Upper lobe of left lung (tissue), 6 donors: Measurements from ENCODE around the gene SUN1. TPM values are rescaled to one million over a fixed set of nuclear protein-coding genes. Genes with fewer than 3 reads are reported as not detected.
A peak's percentile ranks its signal among the peaks of the same experiment; 100 is the strongest.
"Not testable (repeated sequence)": the region's sequence is repeated elsewhere in the genome, so short reads cannot be mapped to it uniquely, and the experiment has no call there.

Experiments
- ATAC-seq, 2 donors: fragments of 200-7000 bp; cut with Tn5 transposase; one replicate each; pipeline ENCODE4 v1.9.1; 2022; ENCODE audit warnings: mild to moderate bottlenecking in 2 of 2, moderate library complexity in 2 of 2; ENCODE audit not compliant: low FRiP score in 2 of 2
- DNase-seq, 2 donors: peaks; one replicate each; pipeline ENCODE4 v3.0.0-alpha.2; 2019 to 2020
- H3K27ac ChIP-seq, 4 donors: fragments of 200-600 bp; sonication (generic); one replicate each; pipeline ENCODE4 v1.5.1; 2016 to 2019
- H3K27me3 ChIP-seq, 4 donors: fragments of 200-600 bp; sonication (generic); one replicate each; pipeline ENCODE4 v1.5.1; 2017 to 2019
- H3K36me3 ChIP-seq, 4 donors: fragments of 200-600 bp; sonication (generic); one replicate each; pipeline ENCODE4 v1.5.1; 2016 to 2019
- H3K4me1 ChIP-seq, 4 donors: fragments of 200-600 bp; sonication (generic); one replicate each; pipeline ENCODE4 v1.5.1; 2018 to 2019
- H3K4me3 ChIP-seq, 4 donors: fragments of 200-600 bp; sonication (generic); one replicate each; pipeline ENCODE4 v1.5.1; 2017 to 2019; ENCODE audit warnings: mild to moderate bottlenecking in 2 of 4, moderate library complexity in 1 of 4
- H3K9me3 ChIP-seq, 4 donors: fragments of 200-600 bp; sonication (generic); one replicate each; pipeline ENCODE4 v1.5.1; 2018 to 2019
- EP300 ChIP-seq, 4 donors: sonication (generic); formaldehyde crosslinking; IDR thresholded peaks; one replicate each; pipeline ENCODE4 v1.5.1; 2017; ENCODE audit warnings: antibody characterized with exemption in 4 of 4, control low read depth in 2 of 4
- POLR2A ChIP-seq, 4 donors: fragments of 450-650 bp; IDR thresholded peaks; one replicate each; pipeline ENCODE4 v1.5.1; 2016 to 2017; ENCODE audit warnings: antibody characterized with exemption in 4 of 4, mild to moderate bottlenecking in 2 of 4
- POLR2AphosphoS5 ChIP-seq, 2 donors: sonication (generic); formaldehyde crosslinking; IDR thresholded peaks; one replicate each; pipeline ENCODE4 v1.5.1; 2017; ENCODE audit warnings: antibody characterized with exemption in 2 of 2
- WGBS, 2 donors: methylation state at CpG; one replicate each; pipeline ENCODE4 v1.1.5; 2017 to 2018; 5-methylcytosine and 5-hydroxymethylcytosine counted together
- total RNA-seq, 6 donors: library from RNA; depleted of rRNA in 4 of 6; stranded (reverse); fragments of >200 nt in 4 of 6; gene quantifications; one replicate each; pipeline versions ENCODE4 v1.1.0 to v1.2.1, GENCODE V29; 2016 to 2021
- TF ChIP-seq, protein P1 (sequence below), 6 experiments: fragments of 450-650 bp in 4 of 6; fragments of 200-600 bp in 2 of 6; sonication (generic) in 2 of 6; IDR thresholded peaks; one replicate each; pipeline ENCODE4 v1.5.1; 2016 to 2019; ENCODE audit warnings: antibody characterized with exemption in 6 of 6
- donor health status: DM: no; HTN: no; CAD: no; lungs with moderate emphysema.
- donor health status: DM: no; HTN: yes; CAD: no; lungs with severe emphysema.

Gene SUN1
- total RNA-seq, 6 donors from 2014 or later, result 107 to 196 (median 127) TPM

DNA sequence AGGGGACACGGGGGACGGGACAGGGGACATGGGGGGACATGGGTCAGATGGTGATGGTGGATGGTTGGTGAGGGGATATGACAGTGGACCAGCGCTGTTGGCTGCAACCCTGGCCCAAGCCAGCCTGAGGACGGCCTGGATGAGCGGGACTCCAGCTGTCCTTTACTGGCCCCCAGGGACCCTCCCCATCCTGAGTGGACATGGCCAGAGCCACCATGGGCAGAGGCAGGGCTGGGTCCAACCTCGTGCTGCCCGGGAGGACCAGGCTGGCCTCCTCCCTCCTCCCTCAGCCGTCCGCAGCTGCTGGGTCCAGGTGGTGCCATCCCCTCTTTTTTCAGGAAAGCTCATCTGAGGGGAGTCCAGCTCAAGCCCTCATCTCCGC is 74.5 kb downstream of the SUN1 start:
- Histone ChIP-seq H3K27ac (peak overlapping the region in 1 of 4 donors; percentile 26), H3K27me3 (no peaks in the 10 kb centered on the region), H3K4me1 (peaks cover 1 to 24% (median 11%) of the 10 kb centered on the region in 4 donors), H3K4me3 (no peak overlapping the region), H3K36me3 (no peaks in the 10 kb centered on the region), H3K9me3 (no peaks in the 10 kb centered on the region)
- DNase-seq, result peak in 1 of 2 donors; percentile 59
- TF ChIP-seq POLR2AphosphoS5 (IDR thresholded peaks at IDR 0.05) (no peak), EP300 (IDR thresholded peaks at IDR 0.05) (no peak), POLR2A (IDR thresholded peaks at IDR 0.05) (no peak)
- TF ChIP-seq, protein P1, sequence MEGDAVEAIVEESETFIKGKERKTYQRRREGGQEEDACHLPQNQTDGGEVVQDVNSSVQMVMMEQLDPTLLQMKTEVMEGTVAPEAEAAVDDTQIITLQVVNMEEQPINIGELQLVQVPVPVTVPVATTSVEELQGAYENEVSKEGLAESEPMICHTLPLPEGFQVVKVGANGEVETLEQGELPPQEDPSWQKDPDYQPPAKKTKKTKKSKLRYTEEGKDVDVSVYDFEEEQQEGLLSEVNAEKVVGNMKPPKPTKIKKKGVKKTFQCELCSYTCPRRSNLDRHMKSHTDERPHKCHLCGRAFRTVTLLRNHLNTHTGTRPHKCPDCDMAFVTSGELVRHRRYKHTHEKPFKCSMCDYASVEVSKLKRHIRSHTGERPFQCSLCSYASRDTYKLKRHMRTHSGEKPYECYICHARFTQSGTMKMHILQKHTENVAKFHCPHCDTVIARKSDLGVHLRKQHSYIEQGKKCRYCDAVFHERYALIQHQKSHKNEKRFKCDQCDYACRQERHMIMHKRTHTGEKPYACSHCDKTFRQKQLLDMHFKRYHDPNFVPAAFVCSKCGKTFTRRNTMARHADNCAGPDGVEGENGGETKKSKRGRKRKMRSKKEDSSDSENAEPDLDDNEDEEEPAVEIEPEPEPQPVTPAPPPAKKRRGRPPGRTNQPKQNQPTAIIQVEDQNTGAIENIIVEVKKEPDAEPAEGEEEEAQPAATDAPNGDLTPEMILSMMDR (IDR thresholded peaks at IDR 0.05), result no peak
- 74 to 92% methylated on average over 7 to 8 of the region's 10 CpGs for WGBS, 2 donors
- no peak for ATAC-seq

DNA sequence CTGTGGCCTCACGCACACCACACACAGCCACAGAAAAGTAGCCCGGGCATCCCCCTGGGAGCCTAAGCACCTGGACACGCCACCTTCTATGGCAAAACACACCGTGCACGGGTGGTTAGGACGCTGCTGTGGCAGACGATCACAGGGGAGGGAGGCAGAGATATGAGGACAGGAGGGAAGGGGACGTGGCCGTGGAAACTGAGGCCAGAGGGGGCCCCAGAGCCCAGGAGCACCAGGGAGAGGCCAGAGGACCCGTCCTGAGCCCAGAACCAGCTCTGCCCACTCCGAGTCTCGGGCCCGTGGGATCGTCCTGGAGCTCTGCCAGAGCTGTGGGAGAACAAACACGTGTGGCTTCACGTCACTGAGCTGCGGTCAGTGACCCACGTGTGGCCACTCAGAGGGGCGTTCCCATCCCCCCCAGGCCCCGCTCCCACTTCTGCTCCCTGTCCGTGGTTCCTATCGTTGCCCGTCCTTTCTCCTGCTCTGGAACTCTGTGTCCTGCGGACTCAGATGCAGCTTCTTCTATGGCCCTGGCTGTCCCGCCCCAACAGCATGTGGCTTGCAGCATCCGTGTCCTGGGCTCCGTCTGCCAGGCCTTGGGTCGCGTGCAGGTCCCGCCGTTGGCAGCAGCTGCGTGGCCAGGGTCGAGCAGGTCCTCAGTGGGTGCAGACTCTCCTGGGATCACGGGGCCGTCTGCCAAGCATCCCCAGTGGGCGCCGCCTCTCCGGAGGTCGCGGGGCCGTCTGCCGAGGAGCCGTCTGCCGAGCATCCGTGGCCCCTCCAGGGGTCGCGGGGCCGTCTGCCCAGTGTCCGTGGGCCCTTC is 75.1 kb downstream of the SUN1 start:
- TF ChIP-seq, protein P1 (IDR thresholded peaks at IDR 0.05), result no peak
- TF ChIP-seq EP300 (IDR thresholded peaks at IDR 0.05) (no peak), POLR2AphosphoS5 (IDR thresholded peaks at IDR 0.05) (no peak), POLR2A (IDR thresholded peaks at IDR 0.05) (peak in 1 of 4 donors; percentile 7)
- 78 to 81% methylated on average over 32 to 35 of the region's 49 CpGs for WGBS, 2 donors
- Histone ChIP-seq H3K4me3 (no peak overlapping the region), H3K36me3 (no peaks in the 10 kb centered on the region), H3K9me3 (no peaks in the 10 kb centered on the region), H3K27me3 (no peaks in the 10 kb centered on the region), H3K4me1 (peaks cover 0 to 22% (median 10%) of the 10 kb centered on the region in 4 donors), H3K27ac (peak overlapping the region in 1 of 4 donors; percentile 26)
- DNase-seq (peak in 1 of 2 donors; percentile 86), ATAC-seq (no peak)

DNA sequence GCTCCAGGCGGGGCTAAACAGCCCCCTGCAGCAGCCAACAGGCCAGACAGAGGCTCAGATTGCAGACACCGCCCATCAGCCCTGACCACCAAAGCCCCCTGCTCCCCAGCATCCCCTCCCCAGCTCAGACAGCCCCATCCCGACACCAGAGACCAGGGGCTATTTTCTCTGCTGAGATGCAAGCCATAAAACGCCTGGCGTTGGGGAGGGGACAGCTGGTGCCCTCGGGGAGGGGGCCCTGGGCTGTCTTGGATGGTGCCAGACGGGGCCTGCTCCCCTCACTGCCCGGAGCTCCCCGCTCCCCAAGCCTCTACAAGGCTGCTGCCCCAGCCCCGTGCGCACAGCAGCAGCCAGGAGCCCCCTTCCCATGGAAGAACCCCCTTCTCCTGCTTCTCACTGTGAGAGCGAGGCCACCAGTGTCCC is 75.9 kb downstream of the SUN1 start:
- H3K4me3 ChIP-seq, result no peak overlapping the region
- 83 to 100% methylated on average over 1 to 10 of the region's 12 CpGs for WGBS, 2 donors

DNA sequence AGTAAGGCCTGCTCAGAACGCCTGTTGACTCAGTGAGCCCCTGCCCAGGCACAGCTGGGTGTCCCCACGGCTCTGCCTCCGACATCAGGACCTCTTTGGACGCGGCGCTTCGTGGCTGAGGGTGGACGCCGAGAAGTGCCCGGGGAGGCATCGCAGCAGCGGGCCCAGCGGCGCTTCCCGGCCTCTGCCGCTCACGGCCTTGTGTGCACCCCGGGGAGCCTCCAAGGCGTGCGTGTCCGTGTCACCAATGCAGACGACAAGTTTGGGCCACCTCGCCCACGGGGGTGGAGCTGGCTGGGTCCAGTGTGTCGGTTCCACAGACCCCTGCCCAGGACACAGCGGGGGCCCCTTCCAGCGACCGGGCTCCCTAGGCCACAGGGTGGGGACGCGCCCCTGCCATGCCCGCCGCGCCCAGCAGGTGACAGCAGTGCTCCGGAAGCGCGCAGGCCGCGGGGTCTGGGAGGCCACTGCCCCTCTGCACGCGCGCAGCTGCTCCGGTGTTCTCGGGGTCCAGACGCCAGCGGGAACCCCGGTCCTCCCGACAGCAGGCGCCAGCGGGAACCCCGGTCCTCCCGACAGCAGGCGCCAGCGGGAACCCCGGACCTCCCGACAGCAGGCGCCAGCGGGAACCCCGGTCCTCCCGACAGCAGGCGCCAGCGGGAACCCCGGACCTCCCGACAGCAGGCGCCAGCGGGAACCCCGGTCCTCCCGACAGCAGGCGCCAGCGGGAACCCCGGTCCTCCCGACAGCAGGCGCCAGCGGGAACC is 76.5 kb downstream of the SUN1 start:
- ATAC-seq, result peak; percentile 82 to 84
- H3K4me1 ChIP-seq, result peaks cover 0 to 22% (median 10%) of the 10 kb centered on the region in 4 donors
- H3K27ac ChIP-seq, result peak overlapping the region in 1 of 4 donors; percentile 61
- H3K4me3 ChIP-seq, result peak overlapping the region in 3 of 4 donors; percentile 26 to 43 (median 34)
- WGBS, 2 donors, result 5 to 43% methylated on average over 19 to 28 of the region's 73 CpGs
- H3K36me3 ChIP-seq, H3K9me3 ChIP-seq, H3K27me3 ChIP-seq: not testable (repeated sequence)
- DNase-seq, result peak; percentile 67 to 94
- TF ChIP-seq, protein P1 (IDR thresholded peaks at IDR 0.05), result peak; percentile 56 to 96 (median 90)

More for the DNA sequence above, 75.9 kb downstream of the SUN1 start:
- no peaks in the 10 kb centered on the region for H3K36me3 ChIP-seq
- H3K9me3 ChIP-seq, result no peaks in the 10 kb centered on the region
- DNase-seq (no peak), ATAC-seq (no peak)
- TF ChIP-seq EP300 (IDR thresholded peaks at IDR 0.05) (no peak), POLR2AphosphoS5 (IDR thresholded peaks at IDR 0.05) (no peak), POLR2A (IDR thresholded peaks at IDR 0.05) (no peak)
- TF ChIP-seq, protein P1 (IDR thresholded peaks at IDR 0.05), result no peak
- no peaks in the 10 kb centered on the region for H3K27me3 ChIP-seq
- peak overlapping the region in 1 of 4 donors; percentile 61 for H3K27ac ChIP-seq
- H3K4me1 ChIP-seq, result peaks cover 0 to 22% (median 10%) of the 10 kb centered on the region in 4 donors
